ENCODE results near the gene SCYGR8. TPM values are rescaled to one million over a fixed set of nuclear protein-coding genes. Genes with fewer than 3 reads are reported as not detected.
A peak's percentile ranks its signal among the peaks of the same experiment; 100 is the strongest.
"Not testable (repeated sequence)": the region's sequence is repeated elsewhere in the genome, so short reads cannot be mapped to it uniquely, and the experiment has no call there.

SCYGR8 gene
- total RNA-seq, 1 donor from 2014 or later = not detected

DNA sequence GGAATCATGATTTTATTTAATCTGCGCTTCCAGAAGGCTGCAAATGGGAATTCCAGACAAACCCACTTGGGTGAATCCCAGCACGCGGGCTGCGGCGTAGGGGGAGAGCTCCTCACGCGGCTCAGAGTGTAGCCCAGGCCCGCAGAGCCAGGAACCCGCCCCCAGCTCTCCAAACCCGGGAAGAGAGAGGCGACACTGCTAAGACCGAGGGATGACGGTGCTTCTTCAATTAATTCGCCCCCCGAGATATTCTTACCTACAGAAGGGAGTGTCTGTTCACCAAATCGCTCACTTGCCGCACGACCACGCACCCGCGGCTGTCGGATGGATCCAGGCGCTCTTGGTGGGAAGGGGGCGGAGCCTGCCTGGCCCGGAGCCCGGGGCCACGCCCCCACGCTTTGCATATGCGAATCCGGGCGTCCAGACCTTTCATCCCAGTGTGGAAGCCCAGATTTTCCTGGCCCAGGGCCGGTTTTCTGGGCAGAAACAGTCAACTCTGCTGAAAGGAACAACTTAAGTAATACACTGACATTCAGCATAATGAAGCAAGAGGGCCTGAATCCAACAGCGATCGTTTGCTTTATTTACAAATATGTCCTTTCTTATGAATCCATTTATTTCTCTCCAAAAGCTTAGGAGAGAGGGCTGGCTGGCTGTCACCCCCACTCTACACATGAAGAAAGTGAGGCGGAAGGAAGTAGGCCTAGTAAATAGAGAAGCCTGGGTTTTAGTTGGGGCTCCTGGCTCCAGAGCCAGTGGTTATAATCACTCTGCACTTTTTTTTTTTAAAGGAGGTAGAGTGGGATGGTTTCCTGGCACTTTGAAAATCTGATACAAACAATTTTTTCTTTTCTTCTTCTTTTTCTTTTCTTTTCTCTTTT, 27.8 kb upstream of the SCYGR8 start, which contains the start of gene SLC19A3:
Gene SLC19A3 (minus strand): TSS at position 342 of the 881 bp plus-strand sequence. CDS start 15,710 bp downstream, outside the sequence.
- Histone ChIP-seq H3K4me3 (ENCODE audit: low read length in 3 of 3) (peak within 1 kb of the TSS; percentile 33 to 57 (median 45)), H3K27ac (ENCODE audit: low read depth, low read length) (peak within 1 kb of the TSS; percentile 40), H3K36me3 (ENCODE audit: control insufficient read depth in 3 of 3, insufficient read depth in 3 of 3, low read length in 3 of 3) (no peaks in the 10 kb centered on the region), H3K27me3 (ENCODE audit: control insufficient read depth in 3 of 3, insufficient read depth in 3 of 3, low read length in 3 of 3) (peaks cover 0 to 7% (median 4%) of the 10 kb centered on the region in 3 donors), H3K4me1 (ENCODE audit: control insufficient read depth in 3 of 3, insufficient read depth in 3 of 3, low read length in 3 of 3) (no peaks in the 10 kb centered on the region), H3K9ac (ENCODE audit: low read depth in 1 of 3, low read length in 3 of 3) (peak within 1 kb of the TSS in 1 of 3 donors; percentile 32), H3K9me3 (ENCODE audit: control insufficient read depth in 3 of 3, low read length in 3 of 3) (no peaks in the 10 kb centered on the region)

GRCh38 chr2:227719641-227720040, 26.1 kb upstream of the SCYGR8 start:
- H3K36me3 ChIP-seq (ENCODE audit: control insufficient read depth in 3 of 3, insufficient read depth in 3 of 3, low read length in 3 of 3) = no peaks in the 10 kb centered on the region
- no peak overlapping the region for H3K4me3 ChIP-seq (ENCODE audit: low read length in 3 of 3)
- H3K27ac ChIP-seq (ENCODE audit: low read depth, low read length) = no peak overlapping the region
- peaks cover 0 to 7% (median 6%) of the 10 kb centered on the region in 3 donors for H3K27me3 ChIP-seq (ENCODE audit: control insufficient read depth in 3 of 3, insufficient read depth in 3 of 3, low read length in 3 of 3)
- H3K9me3 ChIP-seq (ENCODE audit: control insufficient read depth in 3 of 3, low read length in 3 of 3) = no peaks in the 10 kb centered on the region
- H3K9ac ChIP-seq (ENCODE audit: low read depth in 1 of 3, low read length in 3 of 3) = no peak overlapping the region
- H3K4me1 ChIP-seq (ENCODE audit: control insufficient read depth in 3 of 3, insufficient read depth in 3 of 3, low read length in 3 of 3) = no peaks in the 10 kb centered on the region

DNA sequence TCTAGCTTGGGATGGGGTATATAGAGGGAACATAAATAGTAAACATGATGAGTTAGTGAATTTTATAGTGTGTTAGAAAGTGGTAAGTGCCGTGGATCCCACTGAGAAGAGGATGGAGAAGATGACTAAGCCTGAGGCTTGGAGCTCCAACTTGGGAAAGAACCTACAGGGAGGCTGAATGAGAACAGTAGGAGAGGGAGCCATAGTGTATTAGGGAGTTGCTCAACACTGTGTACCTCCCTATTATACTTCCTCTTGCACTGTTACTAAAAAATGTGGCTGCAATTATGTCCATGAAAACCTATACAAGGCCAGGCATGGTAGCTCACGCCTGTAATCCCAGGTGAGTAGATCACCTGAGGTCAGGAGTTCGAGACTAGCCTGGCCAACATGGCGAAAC, 25.0 kb upstream of the SCYGR8 start:
- no peaks in the 10 kb centered on the region for H3K36me3 ChIP-seq (ENCODE audit: control insufficient read depth in 3 of 3, insufficient read depth in 3 of 3, low read length in 3 of 3)
- no peaks in the 10 kb centered on the region for H3K4me1 ChIP-seq (ENCODE audit: control insufficient read depth in 3 of 3, insufficient read depth in 3 of 3, low read length in 3 of 3)
- H3K4me3 ChIP-seq (ENCODE audit: low read length in 3 of 3) = no peak overlapping the region
- no peak overlapping the region for H3K27ac ChIP-seq (ENCODE audit: low read depth, low read length)
- H3K9ac ChIP-seq (ENCODE audit: low read depth in 1 of 3, low read length in 3 of 3) = no peak overlapping the region
- no peaks in the 10 kb centered on the region for H3K9me3 ChIP-seq (ENCODE audit: control insufficient read depth in 3 of 3, low read length in 3 of 3)
- H3K27me3 ChIP-seq (ENCODE audit: control insufficient read depth in 3 of 3, insufficient read depth in 3 of 3, low read length in 3 of 3) = peaks cover 0 to 7% (median 6%) of the 10 kb centered on the region in 3 donors

DNA sequence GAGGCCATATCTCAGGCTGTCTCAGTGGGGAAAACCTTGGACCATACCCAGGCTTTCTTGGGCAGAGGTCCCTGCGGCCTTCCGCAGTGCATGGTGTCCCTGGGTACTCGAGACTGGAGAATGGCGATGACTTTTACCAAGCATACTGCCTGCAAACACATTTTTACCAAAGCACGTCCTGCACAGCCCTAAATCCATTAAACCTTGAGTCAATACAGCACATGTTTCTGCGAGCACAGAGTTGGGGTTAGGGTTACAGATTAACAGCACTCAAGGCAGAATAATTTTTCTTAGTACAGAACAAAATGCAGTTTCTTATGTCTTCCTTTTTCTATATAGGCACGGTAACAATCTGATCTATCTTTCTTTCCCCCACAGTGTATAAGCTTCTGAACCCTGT, 22.9 kb upstream of the SCYGR8 start:
- H3K9ac ChIP-seq (ENCODE audit: low read depth in 1 of 3, low read length in 3 of 3); H3K4me1 ChIP-seq (ENCODE audit: control insufficient read depth in 3 of 3, insufficient read depth in 3 of 3, low read length in 3 of 3); H3K36me3 ChIP-seq (ENCODE audit: control insufficient read depth in 3 of 3, insufficient read depth in 3 of 3, low read length in 3 of 3); H3K4me3 ChIP-seq (ENCODE audit: low read length in 3 of 3); H3K9me3 ChIP-seq (ENCODE audit: control insufficient read depth in 3 of 3, low read length in 3 of 3); H3K27ac ChIP-seq (ENCODE audit: low read depth, low read length); H3K27me3 ChIP-seq (ENCODE audit: control insufficient read depth in 3 of 3, insufficient read depth in 3 of 3, low read length in 3 of 3): not testable (repeated sequence)

- H3K36me3 ChIP-seq (ENCODE audit: control insufficient read depth in 3 of 3, insufficient read depth in 3 of 3, low read length in 3 of 3) = no peaks in the 10 kb centered on the region
- no peak within 1 kb of the TSS for H3K9ac ChIP-seq (ENCODE audit: low read depth in 1 of 3, low read length in 3 of 3)
Observed at GRCh38 chr2:227724394-227725039, 21.2 kb upstream of the SCYGR8 start, which contains the start of gene SCYGR6. SCYGR6 (minus strand) TSS chr2:227724757; CDS start chr2:227724757, 0 bp downstream.

DNA sequence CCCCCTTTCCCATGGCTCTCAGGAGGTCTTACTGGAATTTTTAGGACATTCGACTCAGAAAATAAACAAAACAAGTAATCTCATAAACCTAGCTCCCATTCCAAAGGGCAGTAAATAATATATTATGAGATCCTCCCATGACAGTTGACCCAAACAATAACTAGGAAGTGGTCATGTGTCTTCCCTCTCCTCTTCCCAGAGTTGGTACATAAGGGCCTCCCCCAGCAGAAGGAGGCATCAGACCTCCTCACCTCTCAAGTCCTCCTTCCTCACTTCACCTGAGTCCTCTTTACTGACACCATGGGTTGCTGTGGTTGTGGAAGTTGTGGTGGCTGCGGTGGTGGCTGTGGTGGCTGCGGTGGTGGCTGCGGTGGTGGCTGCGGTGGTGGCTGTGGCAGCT, 17.7 kb upstream of the SCYGR8 start, which contains the start of gene SCYGR7:
Gene SCYGR7 (plus strand): TSS at position 301 of the 400 bp plus-strand sequence. CDS start 0 bp downstream, at position 301.
- no peaks in the 10 kb centered on the region for H3K36me3 ChIP-seq (ENCODE audit: control insufficient read depth in 3 of 3, insufficient read depth in 3 of 3, low read length in 3 of 3)
- H3K27ac ChIP-seq (ENCODE audit: low read depth, low read length) = no peak within 1 kb of the TSS
- no peak within 1 kb of the TSS for H3K9ac ChIP-seq (ENCODE audit: low read depth in 1 of 3, low read length in 3 of 3)
- H3K4me3 ChIP-seq (ENCODE audit: low read length in 3 of 3) = no peak within 1 kb of the TSS
- H3K4me1 ChIP-seq (ENCODE audit: control insufficient read depth in 3 of 3, insufficient read depth in 3 of 3, low read length in 3 of 3) = no peaks in the 10 kb centered on the region
- peaks cover 0 to 3% (median 0%) of the 10 kb centered on the region in 3 donors for H3K27me3 ChIP-seq (ENCODE audit: control insufficient read depth in 3 of 3, insufficient read depth in 3 of 3, low read length in 3 of 3)
- no peaks in the 10 kb centered on the region for H3K9me3 ChIP-seq (ENCODE audit: control insufficient read depth in 3 of 3, low read length in 3 of 3)

More at GRCh38 chr2:227724394-227725039, 21.2 kb upstream of the SCYGR8 start, which contains the start of gene SCYGR6:
- no peak within 1 kb of the TSS for H3K27ac ChIP-seq (ENCODE audit: low read depth, low read length)
- H3K4me1 ChIP-seq (ENCODE audit: control insufficient read depth in 3 of 3, insufficient read depth in 3 of 3, low read length in 3 of 3) = no peaks in the 10 kb centered on the region
- no peak within 1 kb of the TSS for H3K4me3 ChIP-seq (ENCODE audit: low read length in 3 of 3)
- H3K27me3 ChIP-seq (ENCODE audit: control insufficient read depth in 3 of 3, insufficient read depth in 3 of 3, low read length in 3 of 3) = peaks cover 0 to 4% (median 3%) of the 10 kb centered on the region in 3 donors
- H3K9me3 ChIP-seq (ENCODE audit: control insufficient read depth in 3 of 3, low read length in 3 of 3) = no peaks in the 10 kb centered on the region

- Histone ChIP-seq H3K9me3 (ENCODE audit: control insufficient read depth in 3 of 3, low read length in 3 of 3) (no peaks in the 10 kb centered on the region), H3K4me3 (ENCODE audit: low read length in 3 of 3) (no peak overlapping the region), H3K27ac (ENCODE audit: low read depth, low read length) (no peak overlapping the region), H3K27me3 (ENCODE audit: control insufficient read depth in 3 of 3, insufficient read depth in 3 of 3, low read length in 3 of 3) (no peaks in the 10 kb centered on the region), H3K9ac (ENCODE audit: low read depth in 1 of 3, low read length in 3 of 3) (no peak overlapping the region), H3K4me1 (ENCODE audit: control insufficient read depth in 3 of 3, insufficient read depth in 3 of 3, low read length in 3 of 3) (no peaks in the 10 kb centered on the region), H3K36me3 (ENCODE audit: control insufficient read depth in 3 of 3, insufficient read depth in 3 of 3, low read length in 3 of 3) (no peaks in the 10 kb centered on the region)
Observed at GRCh38 chr2:227739351-227739750, 6.3 kb upstream of the SCYGR8 start.

GRCh38 chr2:227740705-227741104, 5.0 kb upstream of the SCYGR8 start:
- not testable (repeated sequence) for H3K27me3 ChIP-seq (ENCODE audit: control insufficient read depth in 3 of 3, insufficient read depth in 3 of 3, low read length in 3 of 3); H3K9me3 ChIP-seq (ENCODE audit: control insufficient read depth in 3 of 3, low read length in 3 of 3); H3K9ac ChIP-seq (ENCODE audit: low read depth in 1 of 3, low read length in 3 of 3); H3K27ac ChIP-seq (ENCODE audit: low read depth, low read length); H3K36me3 ChIP-seq (ENCODE audit: control insufficient read depth in 3 of 3, insufficient read depth in 3 of 3, low read length in 3 of 3); H3K4me3 ChIP-seq (ENCODE audit: low read length in 3 of 3); H3K4me1 ChIP-seq (ENCODE audit: control insufficient read depth in 3 of 3, insufficient read depth in 3 of 3, low read length in 3 of 3)

- H3K4me3 ChIP-seq (ENCODE audit: low read length in 3 of 3) = no peak overlapping the region
- no peak overlapping the region for H3K27ac ChIP-seq (ENCODE audit: low read depth, low read length)
- H3K27me3 ChIP-seq (ENCODE audit: control insufficient read depth in 3 of 3, insufficient read depth in 3 of 3, low read length in 3 of 3) = no peaks in the 10 kb centered on the region
- H3K36me3 ChIP-seq (ENCODE audit: control insufficient read depth in 3 of 3, insufficient read depth in 3 of 3, low read length in 3 of 3) = no peaks in the 10 kb centered on the region
- H3K9ac ChIP-seq (ENCODE audit: low read depth in 1 of 3, low read length in 3 of 3) = no peak overlapping the region
- H3K9me3 ChIP-seq (ENCODE audit: control insufficient read depth in 3 of 3, low read length in 3 of 3) = no peaks in the 10 kb centered on the region
- H3K4me1 ChIP-seq (ENCODE audit: control insufficient read depth in 3 of 3, insufficient read depth in 3 of 3, low read length in 3 of 3) = no peaks in the 10 kb centered on the region
Observed at GRCh38 chr2:227748079-227748478, 2.4 kb downstream of the SCYGR8 start.

- H3K4me3 ChIP-seq (ENCODE audit: low read length in 3 of 3); H3K36me3 ChIP-seq (ENCODE audit: control insufficient read depth in 3 of 3, insufficient read depth in 3 of 3, low read length in 3 of 3); H3K4me1 ChIP-seq (ENCODE audit: control insufficient read depth in 3 of 3, insufficient read depth in 3 of 3, low read length in 3 of 3); H3K27ac ChIP-seq (ENCODE audit: low read depth, low read length); H3K9me3 ChIP-seq (ENCODE audit: control insufficient read depth in 3 of 3, low read length in 3 of 3); H3K9ac ChIP-seq (ENCODE audit: low read depth in 1 of 3, low read length in 3 of 3); H3K27me3 ChIP-seq (ENCODE audit: control insufficient read depth in 3 of 3, insufficient read depth in 3 of 3, low read length in 3 of 3): not testable (repeated sequence)
Observed at GRCh38 chr2:227756261-227756660, 10.6 kb downstream of the SCYGR8 start.

Measured in skeletal muscle tissue (tissue), 4 donors.